GM19023 (cell line): ENCODE results near the gene PEPD.
A peak's percentile ranks its signal among the peaks of the same experiment; 100 is the strongest.
"Not testable (repeated sequence)": the region's sequence is repeated elsewhere in the genome, so short reads cannot be mapped to it uniquely, and the experiment has no call there.

Experiments
- ATAC-seq: cut with Tn5 transposase; IDR thresholded peaks from one replicate; pipeline ENCODE4 v1.9.1; 2021; ENCODE audit warnings: mild to moderate bottlenecking, moderate library complexity; ENCODE audit not compliant: unreplicated experiment

The PEPD gene

DNA sequence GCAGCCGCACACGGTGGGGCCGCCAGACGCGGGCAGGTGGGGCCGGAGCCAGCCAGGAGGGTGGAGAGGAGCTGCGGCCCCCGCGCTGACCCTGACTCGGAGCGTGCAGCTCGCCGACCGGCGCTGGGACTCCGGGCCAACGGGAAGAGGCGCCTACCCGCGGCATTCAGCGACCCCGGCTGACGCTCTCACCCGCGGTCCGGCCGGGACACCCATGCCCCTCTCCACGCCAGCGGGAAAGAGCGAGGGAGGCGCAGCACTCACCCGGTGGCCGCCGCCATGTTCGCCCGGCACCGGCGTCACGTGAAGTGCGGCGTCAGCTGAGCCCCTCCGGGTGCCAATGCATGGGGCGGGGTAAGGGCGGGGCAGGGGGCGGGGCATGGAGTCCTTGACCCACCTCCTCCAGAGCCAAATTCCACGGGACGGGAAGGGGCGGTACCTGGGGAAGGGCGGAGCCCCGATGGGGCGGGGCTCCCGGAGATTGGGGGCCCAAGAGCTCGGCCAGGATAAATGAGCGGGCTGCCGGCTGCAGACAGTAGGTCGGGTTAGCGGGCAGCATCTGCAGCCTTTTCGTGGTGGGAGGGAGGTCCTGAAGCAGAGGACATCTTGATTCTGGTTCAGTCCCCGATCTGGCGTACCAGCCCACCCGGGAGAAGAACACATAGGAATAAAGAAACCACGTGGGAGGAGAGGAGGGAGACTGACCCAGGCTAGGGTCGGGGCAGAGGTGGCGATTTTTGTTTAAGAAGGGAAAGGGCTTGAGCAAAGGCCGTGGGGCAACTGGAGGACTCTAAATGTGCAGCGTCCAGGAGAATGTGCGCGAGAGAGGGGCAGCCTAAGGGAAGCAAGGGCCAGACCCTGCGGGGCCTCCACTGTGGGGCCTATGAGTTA, at the start of gene PEPD:
PEPD (minus strand) TSS at position 312 of the 891 bp plus-strand sequence; CDS start at position 281, 31 bp downstream.
- ATAC-seq = peak; percentile 86

- no peak for ATAC-seq
Observed at GRCh38 chr19:33569821-33570220, 48.2 kb upstream of the PEPD start.

GRCh38 chr19:33568706-33569105, 47.1 kb upstream of the PEPD start:
- ATAC-seq = no peak

DNA sequence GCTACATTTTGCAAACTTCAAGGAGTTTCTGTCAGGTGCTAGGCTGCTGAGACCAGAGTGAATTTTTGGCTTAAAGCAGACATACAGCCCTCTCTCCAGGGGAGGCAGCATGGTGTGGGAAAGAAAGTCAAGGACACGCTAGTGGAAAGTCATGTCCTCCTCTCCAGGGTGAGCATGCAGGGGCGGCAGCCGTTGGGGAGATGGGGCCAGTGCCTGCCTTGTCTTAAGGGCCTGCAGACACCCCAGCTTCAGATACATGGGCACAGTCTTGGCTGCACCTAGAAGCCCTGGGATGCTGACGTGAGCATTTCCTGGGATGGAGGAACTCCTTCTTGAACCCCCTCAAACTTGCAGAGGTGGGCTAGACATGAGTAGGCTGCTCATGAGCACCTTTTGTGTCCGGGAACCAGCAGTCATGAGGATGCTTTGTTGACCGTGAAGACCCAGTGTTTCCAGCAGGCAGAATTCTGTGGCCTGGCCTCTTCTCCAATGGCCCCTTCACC, 43.3 kb upstream of the PEPD start:
- no peak for ATAC-seq

DNA sequence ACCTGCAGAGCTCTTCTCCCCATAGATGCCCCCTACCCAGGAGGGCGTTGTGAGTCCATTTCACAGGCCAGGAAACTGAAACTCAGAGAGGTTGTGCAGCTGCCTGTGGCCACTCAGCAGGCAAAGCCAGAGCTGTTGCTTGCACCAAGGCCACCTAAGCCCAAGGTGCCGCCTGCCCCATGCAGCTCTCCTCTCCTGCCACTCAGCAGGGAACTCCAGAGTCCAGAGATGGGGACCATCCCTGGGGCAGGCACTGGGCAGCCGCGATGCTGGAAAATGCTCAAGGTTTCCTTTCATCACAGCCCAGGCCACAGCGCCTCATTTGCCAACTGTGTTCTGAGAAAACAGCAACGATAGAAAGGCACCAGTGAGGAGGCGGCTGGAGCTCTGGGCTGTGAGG, 41.0 kb upstream of the PEPD start:
- no peak for ATAC-seq

DNA sequence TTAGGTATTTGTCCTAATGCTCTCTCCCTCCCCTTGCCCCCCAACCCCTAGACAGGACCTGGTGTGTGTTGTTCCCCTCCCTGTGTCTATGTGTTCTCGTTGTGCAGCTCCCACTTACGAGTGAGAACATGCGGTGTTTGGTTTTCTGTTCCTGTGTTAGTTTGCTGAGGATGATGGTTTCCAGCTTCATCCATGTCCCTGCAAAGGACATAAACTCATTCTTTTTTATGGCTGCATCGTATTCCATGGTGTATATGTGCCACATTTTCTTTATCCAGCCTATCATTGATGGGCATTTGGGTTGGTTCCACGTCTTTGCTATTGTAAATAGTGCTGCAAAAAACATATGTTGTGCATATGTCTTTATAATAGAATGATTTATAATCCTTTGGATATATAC, 40.1 kb upstream of the PEPD start:
- not testable (repeated sequence) for ATAC-seq

DNA sequence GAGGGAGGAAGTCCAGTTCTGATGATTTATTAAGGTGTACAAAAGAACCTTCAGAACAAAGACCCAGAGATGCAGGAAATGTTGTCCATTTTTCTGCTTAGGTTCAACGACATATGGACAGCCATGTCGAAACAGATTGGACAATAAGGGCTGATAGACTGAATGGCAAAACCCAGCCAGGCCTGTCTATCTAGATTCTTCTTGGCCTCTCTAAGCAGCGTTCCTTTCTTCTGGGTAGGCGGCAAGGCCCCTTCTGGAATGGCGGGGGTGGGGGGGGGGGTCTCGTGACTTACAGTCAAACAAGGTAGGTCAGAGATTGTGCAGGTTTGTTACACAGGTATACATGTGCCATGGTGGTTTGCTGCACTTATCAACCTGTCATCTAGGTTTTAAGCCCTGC, 39.7 kb upstream of the PEPD start:
- ATAC-seq = no peak

- ATAC-seq = no peak
Observed at GRCh38 chr19:33559996-33560395, 38.4 kb upstream of the PEPD start.

DNA sequence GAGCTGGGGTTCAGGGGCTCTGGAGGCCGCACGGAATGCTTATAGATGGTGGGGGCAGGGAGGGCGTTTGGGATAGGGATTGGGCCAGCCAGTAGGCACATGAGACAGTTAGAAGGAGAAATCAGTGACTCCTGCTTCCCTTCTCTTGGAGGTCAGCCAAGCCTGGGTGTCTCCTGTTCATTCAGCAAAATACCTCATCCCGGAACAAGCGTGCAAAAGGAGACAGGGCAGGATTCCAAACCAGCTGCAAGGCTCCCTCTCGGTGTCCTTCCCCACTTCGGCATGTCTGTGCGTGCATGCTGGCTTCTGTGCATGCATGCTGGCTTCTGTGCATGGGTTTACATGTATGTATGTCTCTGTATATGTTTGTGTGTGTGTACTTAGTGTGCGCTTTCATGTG, 37.3 kb upstream of the PEPD start:
- no peak for ATAC-seq

DNA sequence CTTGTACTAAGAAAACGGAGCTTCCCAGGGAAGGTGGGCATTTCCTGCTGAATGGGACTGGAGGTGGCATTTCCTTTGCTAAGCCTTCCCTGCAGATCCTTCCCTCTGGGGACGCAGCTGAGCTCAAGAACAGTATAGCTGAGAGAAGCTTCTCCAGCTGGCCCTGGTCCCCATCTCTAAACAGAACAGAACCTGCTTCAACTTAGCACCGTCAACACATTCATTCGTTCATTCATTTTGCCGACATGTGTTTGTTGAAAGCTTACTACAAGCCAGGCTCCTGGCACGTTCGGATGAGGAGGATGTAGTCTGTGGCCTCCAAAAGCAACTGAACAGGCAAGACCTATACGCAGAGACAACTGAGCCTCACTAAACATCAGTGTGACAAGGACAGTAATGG, 36.6 kb upstream of the PEPD start:
- ATAC-seq = no peak

GRCh38 chr19:33557720-33558119, 36.1 kb upstream of the PEPD start:
- no peak for ATAC-seq

GRCh38 chr19:33557196-33557595, 35.6 kb upstream of the PEPD start:
- ATAC-seq = no peak

DNA sequence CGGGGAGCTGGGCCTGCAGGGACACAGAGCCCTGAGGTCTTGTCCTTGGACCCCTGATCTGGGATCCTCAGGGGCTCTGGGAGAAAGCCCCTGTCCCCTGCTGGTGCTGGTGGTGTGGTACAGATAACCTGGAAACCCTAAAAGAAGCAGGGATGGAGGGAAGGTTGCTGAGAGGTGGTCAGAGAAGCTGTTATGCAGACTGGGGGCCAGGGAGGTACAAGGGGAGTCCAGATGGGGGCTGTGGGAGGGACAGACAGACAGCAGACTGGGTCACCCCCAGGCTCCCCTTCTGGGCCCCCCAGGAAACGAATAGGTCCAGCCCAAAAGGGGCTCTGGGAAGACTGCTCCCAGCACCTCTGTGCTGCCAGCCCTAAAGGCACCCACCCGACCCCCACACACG, 34.7 kb upstream of the PEPD start:
- ATAC-seq = no peak

DNA sequence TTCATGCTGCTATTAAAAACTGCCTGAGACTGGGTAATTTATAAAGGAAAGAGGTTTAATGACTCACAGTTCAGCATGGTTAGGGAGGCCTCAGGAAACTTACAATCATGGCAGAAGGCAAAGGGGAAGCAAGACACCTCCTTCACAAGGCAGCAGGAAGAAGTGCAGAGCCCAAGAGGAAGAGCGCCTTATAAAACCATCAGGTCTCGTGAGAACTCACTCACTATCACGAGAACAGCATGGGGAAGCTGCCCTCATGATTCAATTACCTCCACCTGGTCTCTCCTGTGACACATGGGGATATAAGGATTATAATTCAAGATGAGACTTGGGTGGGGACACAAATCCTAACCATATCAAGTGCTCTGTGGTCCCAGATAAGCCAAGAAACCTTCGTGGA, 34.1 kb upstream of the PEPD start:
- ATAC-seq = not testable (repeated sequence)

DNA sequence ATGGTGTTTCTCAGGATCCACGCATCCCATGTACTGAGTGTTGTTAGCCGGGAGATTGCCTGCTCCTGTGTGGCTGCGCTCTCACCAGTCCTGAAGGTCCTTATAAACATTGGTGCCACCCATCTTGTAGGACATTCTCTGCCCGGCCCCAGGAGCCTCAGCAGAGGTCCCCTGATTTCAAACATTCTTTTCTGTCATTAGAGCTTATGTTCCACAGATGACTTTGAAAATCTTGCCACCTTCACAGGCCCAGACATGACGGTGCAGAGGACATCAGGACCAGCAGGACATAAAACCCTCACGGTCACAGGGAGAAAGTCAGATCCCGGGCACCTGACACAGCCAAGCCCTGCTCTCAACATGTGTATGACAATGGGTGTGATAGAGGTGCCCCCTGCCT, 33.2 kb upstream of the PEPD start:
- ATAC-seq = no peak

DNA sequence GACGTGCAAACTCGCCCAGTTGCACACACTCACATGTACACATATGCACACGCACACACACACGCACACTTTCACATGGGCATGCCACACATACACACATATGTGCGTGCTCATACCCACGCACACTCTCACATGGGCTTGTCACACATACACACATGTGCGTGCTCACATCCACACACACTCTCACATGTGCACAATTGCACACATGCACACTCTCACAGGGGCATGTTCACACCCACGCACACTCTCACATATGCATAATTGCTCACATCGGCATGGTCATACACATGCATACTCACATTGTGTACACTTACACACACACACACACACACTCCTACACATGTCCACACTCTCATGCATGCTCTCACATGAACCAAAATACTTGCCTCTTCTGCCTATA, 32.8 kb upstream of the PEPD start:
- no peak for ATAC-seq

DNA sequence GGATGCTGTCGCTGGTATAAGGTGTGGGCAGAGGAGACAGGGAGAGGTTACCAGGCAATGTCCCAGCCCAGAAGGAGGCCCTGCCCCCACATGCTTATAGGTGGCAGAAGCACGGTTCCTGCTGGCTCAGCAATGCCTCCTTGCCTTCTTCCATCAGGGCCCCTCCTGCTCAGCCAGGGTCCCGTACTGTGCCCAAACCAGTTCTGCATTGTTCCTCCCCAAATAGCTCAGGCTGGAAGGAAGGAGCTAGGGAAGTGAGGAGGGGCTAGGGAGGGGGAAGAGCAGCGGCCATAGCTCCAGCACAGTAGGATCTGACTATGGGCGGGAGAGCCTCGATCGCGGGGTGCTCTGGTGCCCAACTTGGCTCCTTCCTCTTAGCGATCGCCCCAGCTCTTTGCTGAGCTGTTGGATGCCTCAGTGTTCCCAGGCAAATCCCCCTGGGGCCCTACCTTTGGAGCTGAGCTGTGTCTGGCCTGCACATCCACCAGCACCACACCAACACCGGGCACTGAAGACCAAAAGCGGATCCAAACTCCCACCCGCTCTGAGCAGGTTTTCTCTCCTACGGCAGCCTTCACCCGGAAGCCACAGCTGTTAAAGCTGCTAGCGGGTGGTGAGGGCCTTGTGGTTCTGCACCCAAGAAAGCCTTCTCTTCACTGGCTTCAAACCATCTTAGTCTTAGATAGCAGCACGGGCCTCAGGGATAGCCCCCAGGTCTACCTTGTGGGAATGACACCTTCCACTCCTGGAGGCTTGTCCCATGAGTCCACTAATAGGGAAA, 32.1 kb upstream of the PEPD start:
- no peak for ATAC-seq

- ATAC-seq = no peak
Observed at GRCh38 chr19:33552928-33553279, 31.3 kb upstream of the PEPD start.

DNA sequence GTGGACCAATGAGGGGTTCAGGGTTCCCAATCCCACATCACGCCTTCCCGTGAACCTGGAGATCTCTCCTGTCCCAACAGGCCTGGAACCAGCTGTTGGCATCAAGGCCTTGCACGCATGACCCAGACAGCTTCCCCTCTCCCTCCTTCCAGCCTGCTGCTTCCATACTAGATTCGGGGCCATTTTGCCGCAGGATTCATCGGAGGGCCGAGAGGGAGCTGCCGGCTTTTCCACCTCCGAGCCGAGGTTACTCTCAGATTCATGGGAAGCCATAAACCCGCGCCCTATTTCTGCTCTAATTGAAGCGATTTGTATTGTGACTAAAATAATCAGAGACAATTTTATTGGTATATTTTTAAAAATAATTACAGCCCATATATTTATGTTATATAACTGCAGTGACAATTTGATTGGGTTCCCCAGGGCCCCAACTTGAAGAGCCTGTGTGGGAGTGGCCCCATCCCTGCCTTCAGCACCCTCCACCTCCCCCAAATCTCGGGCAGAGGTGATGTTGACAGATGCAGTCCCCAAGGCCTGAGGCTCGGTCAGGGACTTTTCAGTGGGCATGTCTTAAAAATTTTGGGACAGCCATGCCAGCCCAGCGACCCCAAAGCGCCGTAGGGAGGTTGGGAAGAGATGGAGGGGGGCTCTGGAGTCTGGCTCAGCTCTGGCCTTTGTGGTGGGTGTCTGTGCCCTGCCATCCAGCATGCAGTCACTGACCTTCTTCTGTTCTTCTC, 30.8 kb upstream of the PEPD start:
- ATAC-seq = no peak

GRCh38 chr19:33551676-33552075, 30.1 kb upstream of the PEPD start:
- no peak for ATAC-seq

DNA sequence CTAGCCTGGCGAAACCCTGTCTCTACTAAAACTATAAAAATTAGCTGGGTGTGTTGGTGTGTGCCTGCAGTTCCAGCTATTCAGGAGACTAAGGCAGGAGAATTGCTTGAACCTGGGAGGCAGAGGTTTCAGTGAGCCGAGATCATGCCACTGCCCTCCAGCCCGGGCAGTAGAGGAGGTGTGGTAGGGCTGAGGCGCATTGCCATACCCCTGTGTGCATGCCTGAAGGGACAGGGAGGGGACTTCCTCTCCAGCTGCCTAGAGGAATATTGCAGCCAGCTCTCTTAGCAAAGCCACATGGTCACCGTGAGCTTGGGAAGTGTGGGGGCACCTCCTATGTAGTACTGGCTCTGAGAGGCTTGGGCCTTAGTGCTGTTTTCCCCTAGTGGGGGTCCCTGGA, 29.2 kb upstream of the PEPD start:
- no peak for ATAC-seq
